Measurements from ENCODE around the gene CHST9. TPM values are rescaled to one million over a fixed set of nuclear protein-coding genes. Genes with fewer than 3 reads are reported as not detected.

The CHST9 gene
- total and polyA plus RNA-seq, 2 donors (not counting 3 experiments of a cell fraction or from before 2014, with no cell fraction given): not detected

GRCh38 chr18:26993568-26993967, 191.5 kb downstream of the CHST9 start:
- Histone ChIP-seq H3K9me1 (replicated peaks; ENCODE audit: control insufficient read depth, extremely low read depth, insufficient read depth, low read length) (no peaks in the 10 kb centered on the region), H3K4me2 (ENCODE audit: insufficient read depth, low read length) (no peak overlapping the region), H3K36me3 (ENCODE audit: control insufficient read depth in 2 of 2, extremely low read depth in 1 of 2, insufficient read depth in 2 of 2, low read length in 2 of 2) (no peaks in the 10 kb centered on the region), H3K79me2 (ENCODE audit: control insufficient read depth, insufficient read depth, low read length) (no peaks in the 10 kb centered on the region), H3K9ac (replicated peaks; ENCODE audit: extremely low read depth, insufficient read depth, low read length) (no peak overlapping the region), H3K4me1 (ENCODE audit: control insufficient read depth, extremely low read depth, insufficient read depth, low read length) (no peaks in the 10 kb centered on the region), H3K27me3 (ENCODE audit: control insufficient read depth in 2 of 2, insufficient read depth in 2 of 2, low read length in 2 of 2) (no peaks in the 10 kb centered on the region), H4K20me1 (replicated peaks; ENCODE audit: control insufficient read depth, extremely low read depth, insufficient read depth, low read length) (no peaks in the 10 kb centered on the region), H3K27ac (ENCODE audit: insufficient read depth, low read depth, low read length) (no peak overlapping the region), H3K9me3 (replicated peaks; ENCODE audit: control insufficient read depth, insufficient read depth, low read length) (no peaks in the 10 kb centered on the region), H3K4me3 (replicated peaks in 1 of 3; ENCODE audit: insufficient read depth in 1 of 3, low read depth in 1 of 3, low read length in 3 of 3) (no peak overlapping the region), H2AFZ (ENCODE audit: low read depth, low read length) (no peak overlapping the region)
- TF ChIP-seq MAX (IDR thresholded peaks at IDR 0.05; ENCODE audit: insufficient read depth, insufficient read length) (no peak), EZH2 (IDR thresholded peaks at IDR 0.05; ENCODE audit: borderline replicate concordance, low read depth, low read length, severe bottlenecking) (no peak), GATA2 (IDR thresholded peaks at IDR 0.05; ENCODE audit: insufficient read depth, insufficient read length, low read depth, low read length) (no peak), POLR2A (IDR thresholded peaks at IDR 0.05; ENCODE audit: low read depth, low read length) (no peak), JUN (IDR thresholded peaks at IDR 0.05; ENCODE audit: borderline replicate concordance, insufficient read depth, insufficient read length, low read depth) (no peak), FOS (IDR thresholded peaks at IDR 0.05; ENCODE audit: borderline replicate concordance, insufficient read depth, low read length) (no peak), CTCF (IDR thresholded peaks at IDR 0.05; ENCODE audit: extremely low read depth in 1 of 2, insufficient read depth in 1 of 2, low read depth in 1 of 2, low read length in 2 of 2) (no peak), POLR2AphosphoS5 (IDR thresholded peaks at IDR 0.05; ENCODE audit: insufficient read depth, low read depth, low read length) (no peak), MYC (IDR thresholded peaks at IDR 0.05; ENCODE audit: low read depth, low read length) (no peak)
- dilution Hi-C loops (cut with MboI; ENCODE audit: extremely low pct_ligation_motif_present, low sequenced_read_pairs) (no loop called here), intact Hi-C loops (cut with micrococcal nuclease) (no loop called here)
- POLR2A ChIA-PET: no interaction called here
- CTCF ChIA-PET: no interaction called here
- BruUV-seq (replicated peaks): no TSS peak
- DNase-seq (ENCODE audit: low read depth, low spot score) (no peak), FAIRE-seq (no peak)

Data from endothelial cell of umbilical vein (primary cell).